Stimulated activated CD8-positive, alpha-beta memory T cell treated with anti-CD3 and anti-CD28 coated beads, Interleukin-2, amount 100 ng/mL, for 1 hour (primary cell): ENCODE results near the gene ARHGAP19.

ENCODE experiments used
- DNase-seq, 2 donors: peaks; one replicate each; pipeline ENCODE4 v3.0.0-alpha.2; 2020; ENCODE audit warnings: low read depth in 2 of 2

The ARHGAP19 gene, protein sequence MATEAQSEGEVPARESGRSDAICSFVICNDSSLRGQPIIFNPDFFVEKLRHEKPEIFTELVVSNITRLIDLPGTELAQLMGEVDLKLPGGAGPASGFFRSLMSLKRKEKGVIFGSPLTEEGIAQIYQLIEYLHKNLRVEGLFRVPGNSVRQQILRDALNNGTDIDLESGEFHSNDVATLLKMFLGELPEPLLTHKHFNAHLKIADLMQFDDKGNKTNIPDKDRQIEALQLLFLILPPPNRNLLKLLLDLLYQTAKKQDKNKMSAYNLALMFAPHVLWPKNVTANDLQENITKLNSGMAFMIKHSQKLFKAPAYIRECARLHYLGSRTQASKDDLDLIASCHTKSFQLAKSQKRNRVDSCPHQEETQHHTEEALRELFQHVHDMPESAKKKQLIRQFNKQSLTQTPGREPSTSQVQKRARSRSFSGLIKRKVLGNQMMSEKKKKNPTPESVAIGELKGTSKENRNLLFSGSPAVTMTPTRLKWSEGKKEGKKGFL

GRCh38 chr10:97292097-97292861 lies at the start of gene ARHGAP19:
ARHGAP19 (minus strand) TSS chr10:97292637; CDS start chr10:97292627, 10 bp downstream.
- DNase-seq: peak; percentile 78 to 83

DNA sequence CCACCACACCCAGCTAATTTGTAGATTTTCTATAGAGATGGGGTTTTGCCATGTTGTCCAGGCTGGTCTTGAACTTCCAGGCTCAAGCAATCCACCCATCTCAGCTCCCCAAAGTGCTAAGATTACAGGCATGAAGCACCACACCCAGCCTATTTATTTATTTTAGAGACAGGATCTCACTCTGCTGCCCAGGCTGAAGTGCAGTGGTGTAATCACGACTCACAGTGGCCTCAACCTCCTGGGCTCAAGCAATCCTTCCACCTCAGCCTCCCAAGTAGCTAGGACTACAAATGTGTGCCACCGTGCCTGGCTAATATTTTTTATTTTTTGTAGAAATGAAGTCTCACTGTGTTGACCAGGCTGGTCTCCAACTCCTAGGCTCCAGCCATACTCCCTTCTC lies 49.0 kb upstream of the ARHGAP19 start:
- DNase-seq: no peak

GRCh38 chr10:97338041-97338440 lies 45.6 kb upstream of the ARHGAP19 start:
- DNase-seq: no peak

DNA sequence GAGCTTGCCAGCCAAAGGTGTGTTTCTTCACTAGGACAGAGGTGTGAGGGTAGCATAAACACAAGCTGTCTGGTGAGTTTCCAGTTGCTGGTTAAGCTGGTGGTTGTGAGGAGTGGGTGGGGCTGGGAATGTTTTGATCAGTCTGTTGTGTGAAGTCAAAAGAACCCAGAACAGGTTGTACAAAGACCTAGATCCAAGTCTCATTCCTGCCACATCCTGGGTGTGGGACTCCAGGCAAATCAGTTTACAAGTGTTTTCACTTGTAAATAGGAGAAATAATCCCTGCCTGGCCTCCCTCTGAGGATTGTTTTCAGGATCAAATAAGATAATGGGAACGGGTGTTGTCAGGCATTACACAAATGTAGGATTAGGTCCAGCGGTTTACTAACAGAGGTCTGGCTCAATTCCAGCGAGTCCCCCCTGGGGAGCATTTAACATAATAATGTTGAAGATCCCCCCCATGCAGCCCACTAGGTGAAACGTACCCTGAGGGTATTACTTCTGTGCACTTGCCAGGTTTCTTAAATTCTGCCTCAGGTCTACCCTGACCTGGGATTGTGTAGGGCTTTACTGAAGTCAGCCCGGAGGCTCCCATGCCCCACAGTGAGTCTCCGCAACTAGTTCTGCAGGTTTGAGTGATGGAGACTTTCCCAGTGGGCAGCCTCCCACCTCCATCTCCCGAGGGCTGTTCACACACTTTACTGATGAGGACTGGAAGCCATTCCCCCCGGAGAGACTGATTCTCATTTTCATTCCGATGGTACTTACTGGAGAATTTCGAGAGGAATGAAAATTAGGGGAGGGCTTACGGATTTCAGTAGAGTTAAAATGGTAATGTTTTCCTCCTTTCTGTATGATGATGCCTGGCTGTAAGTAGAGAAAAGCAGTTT lies 44.8 kb upstream of the ARHGAP19 start:
- no peak for DNase-seq

DNA sequence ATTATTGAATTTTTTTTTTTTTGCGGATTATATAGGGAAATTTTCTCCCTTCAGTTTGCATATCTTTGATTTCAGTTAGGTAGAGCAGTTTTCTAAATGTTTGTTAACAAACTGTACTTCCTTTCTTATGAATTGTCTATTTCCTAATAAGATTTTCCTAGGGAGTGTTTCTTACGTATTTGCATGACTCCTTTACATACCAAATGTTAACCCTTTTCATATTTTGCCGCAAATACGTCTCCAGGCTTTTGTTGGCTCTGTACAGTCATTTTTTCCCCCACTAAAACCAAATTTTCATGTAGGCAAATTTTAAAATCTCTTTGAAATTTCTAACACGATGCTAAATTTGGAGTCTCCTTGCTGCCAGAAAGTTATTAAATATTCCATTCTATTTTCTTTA lies 44.0 kb upstream of the ARHGAP19 start:
- no peak for DNase-seq

DNA sequence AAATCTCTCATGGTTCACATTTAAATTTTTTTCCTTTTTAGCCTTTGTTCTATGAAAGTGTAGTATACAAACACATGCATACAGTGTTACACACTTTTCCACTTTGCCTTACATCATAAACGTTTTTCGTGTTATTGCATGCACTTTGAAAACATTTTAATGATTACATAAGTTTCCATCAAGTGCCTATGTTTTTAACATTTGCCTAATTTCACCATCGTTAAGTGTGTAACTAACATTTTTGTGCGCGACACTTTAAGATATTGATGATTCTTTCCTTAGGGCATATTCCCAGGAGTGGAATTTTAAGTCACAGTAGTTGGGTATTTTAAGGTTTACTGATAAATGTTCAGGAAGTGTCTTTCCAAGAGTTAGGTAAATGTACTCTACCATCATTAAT lies 43.6 kb upstream of the ARHGAP19 start:
- no peak for DNase-seq

GRCh38 chr10:97335188-97335619 lies 42.8 kb upstream of the ARHGAP19 start:
- DNase-seq: no peak

DNA sequence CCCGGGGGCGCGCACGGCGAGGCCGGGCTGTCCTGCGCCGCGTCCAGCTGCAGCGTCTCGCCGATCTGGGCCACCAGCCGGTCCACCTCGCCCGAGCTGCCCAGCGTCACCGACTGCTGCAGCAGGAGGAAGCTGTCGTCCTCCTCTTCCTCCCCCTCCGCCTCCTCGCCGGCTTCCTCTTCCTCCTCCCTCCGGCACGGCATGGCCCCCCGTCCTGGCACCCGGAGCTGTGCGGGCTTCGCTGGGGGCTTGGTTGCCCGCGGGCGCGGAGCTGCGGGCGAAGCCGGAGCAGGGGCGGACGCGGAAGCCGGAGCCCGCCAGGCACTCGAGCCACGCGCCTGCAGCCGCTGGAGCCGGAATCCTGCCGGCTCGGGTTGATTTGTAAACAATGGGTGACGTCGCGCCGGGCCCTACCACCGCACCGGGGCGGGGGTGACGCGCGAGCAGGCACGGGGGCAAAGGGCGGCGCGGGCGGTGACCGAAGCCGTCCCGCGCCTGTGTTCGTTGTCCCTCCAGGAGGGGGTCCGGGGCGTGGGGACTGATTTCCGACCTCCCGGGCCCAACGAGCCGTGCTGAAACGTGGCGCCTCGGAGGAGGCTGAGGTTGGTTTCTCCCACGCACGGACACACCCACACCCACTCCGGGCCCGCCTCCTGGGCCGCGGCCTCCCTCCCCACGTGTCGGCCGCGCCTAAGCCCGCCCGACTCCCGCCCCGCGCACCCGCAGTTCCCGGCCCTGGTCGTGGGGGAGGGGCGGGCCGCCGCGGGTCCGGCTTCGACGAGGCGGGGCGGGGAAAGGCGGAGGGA lies 42.1 kb upstream of the ARHGAP19 start, which contains the start of gene FRAT2:
FRAT2 (minus strand) TSS at position 360 of the 806 bp plus-strand sequence; CDS start at position 203, 157 bp downstream.
- peak; percentile 71 to 78 for DNase-seq

DNA sequence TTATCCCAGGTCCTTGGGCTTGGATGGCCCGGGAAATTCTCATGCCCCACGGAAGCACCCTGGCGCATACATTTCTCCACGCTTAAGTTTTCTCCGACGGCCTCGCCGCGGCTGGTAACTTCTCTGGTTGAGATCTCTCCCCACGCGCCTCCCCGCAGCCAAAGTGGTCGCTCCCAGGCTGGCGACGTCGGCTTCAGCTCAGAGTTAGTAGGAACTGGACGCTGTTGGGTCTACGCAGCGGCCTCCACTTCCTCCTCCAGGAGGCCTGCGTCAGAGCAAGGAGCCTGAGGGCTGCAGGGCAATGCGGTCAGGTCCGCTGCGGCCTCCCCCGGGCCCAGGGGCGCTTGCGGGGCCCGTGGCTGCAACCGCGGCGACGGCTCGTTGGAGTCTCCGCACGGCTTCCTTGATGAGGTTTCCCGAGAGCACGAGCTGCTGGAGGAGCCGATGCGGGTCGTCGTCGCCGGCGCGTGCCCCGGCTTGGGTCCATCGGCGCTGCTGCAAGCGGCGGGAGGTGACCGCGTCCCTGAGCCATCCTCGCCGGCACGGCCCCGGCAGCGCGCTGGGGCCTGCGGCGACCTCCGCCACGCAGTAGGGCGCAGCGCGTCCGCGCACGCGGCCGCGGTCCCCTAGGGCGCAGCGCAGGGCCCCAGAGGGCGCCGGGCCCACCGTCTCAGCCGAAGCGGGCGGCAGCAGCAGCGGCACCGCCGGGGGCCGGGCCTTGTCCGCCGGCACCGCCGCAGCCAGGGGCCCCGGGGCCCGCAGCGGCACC lies 41.3 kb upstream of the ARHGAP19 start:
- no peak for DNase-seq

DNA sequence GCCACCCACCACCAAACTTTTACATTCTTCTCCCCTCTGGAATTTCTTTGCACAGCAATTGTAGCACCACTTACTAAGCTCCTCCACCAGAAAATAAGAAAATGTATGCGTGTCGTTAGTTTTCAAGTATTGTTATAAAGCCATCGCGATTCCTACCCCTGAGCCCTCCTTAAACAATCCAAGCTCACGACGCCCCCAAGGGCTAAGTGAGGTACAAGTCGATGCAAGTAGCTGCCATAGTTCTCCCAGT lies 40.8 kb upstream of the ARHGAP19 start:
- DNase-seq: no peak

GRCh38 chr10:97332591-97333350 lies 40.3 kb upstream of the ARHGAP19 start:
- no peak for DNase-seq

- DNase-seq: no peak
Observed at GRCh38 chr10:97331153-97331703, 38.8 kb upstream of the ARHGAP19 start.

- DNase-seq: no peak
Observed at GRCh38 chr10:97329766-97330165, 37.3 kb upstream of the ARHGAP19 start.

DNA sequence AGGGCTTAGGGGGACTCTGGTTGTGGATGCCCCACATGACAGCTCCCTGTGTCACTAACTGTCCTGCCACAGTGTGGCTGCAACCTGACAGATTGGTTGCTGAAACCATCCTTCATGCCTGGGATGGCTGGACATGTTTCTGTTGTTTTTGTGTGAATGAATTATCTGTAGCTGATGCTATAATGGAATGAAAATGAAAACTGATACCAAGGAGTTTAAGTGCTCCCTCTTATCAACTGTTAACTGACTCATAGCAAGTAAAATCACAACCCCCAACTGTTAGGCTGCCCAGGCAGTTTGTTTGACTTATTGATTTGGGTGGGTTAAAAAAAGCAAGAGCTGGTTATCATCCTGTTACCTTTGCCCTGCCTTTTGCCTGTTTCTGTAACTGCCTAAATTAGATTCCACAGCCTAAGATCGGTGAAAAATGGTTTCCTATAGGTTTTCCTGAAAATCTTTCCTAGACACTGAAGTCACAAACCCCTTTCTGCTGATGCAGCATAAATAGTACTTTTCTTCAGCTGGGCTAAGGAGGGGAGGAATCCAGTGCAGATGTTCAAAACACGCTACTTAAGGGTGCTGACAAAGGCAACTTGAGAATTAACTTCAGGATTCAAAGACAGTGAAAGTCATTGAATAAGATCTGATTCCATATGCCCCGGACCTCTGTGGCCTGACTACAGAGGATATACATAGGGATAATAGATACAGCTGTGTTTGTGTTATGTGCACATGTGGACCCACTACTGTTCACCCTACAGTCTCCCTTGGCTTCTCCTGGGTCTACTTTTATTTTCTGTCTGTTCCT lies 36.4 kb upstream of the ARHGAP19 start:
- DNase-seq: no peak

GRCh38 chr10:97327348-97328294 lies 35.2 kb upstream of the ARHGAP19 start:
- no peak for DNase-seq

- no peak for DNase-seq
Observed at GRCh38 chr10:97325754-97326153, 33.3 kb upstream of the ARHGAP19 start.

GRCh38 chr10:97323501-97323900 lies 31.1 kb upstream of the ARHGAP19 start:
- no peak for DNase-seq
